ENCODE data around the gene SLAMF6.
A peak's percentile ranks its signal among the peaks of the same experiment; 100 is the strongest.
"Not testable (repeated sequence)": the region's sequence is repeated elsewhere in the genome, so short reads cannot be mapped to it uniquely, and the experiment has no call there.

SLAMF6 gene

DNA sequence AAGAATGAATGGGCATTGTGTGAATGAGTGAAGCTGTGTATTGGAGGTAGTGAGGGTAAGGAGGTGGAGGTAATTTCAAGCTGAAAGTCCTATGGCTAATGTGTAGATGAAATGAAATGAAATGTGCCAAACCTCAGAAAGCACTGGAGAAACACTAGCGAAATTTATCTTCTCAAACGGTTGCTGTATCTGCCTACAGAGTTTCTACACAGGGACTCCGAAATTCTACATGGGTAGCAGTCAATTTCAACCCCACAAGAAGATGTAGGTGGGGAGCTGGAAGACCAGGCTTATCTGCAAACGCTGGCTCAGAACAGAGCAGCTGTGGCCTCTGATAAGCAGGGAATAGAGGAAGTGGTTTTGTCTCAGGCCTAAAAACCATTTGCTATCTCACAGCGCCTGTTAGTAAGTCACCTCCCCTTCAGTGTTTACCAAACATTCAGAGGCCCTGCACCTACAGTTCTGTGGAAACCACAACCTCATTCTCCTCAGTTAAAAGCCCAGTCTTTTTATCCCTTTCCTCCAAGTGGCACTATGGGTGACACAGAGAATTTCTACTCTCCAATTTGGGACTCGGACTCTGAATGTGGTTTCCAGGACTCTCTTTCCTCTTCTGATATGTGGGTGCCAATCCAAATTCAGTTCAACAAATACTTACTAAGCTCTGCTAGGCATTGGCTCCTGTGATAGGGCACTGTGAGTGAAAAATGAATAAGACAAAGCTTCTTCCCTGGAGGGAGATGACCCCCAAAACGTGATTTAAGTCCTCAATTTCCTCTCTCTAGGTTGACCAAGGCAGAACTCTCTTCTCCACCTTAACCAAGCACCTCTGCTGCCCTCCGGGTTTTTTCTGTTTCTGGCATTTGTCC lies 17.2 kb upstream of the SLAMF6 start:
- peaks cover 24% of the 10 kb centered on the region for H3K4me1 ChIP-seq (ENCODE audit: control insufficient read depth, insufficient read depth, low read length)
- peak overlapping the region; percentile 48 for H3K9ac ChIP-seq (ENCODE audit: low read length)
- peak overlapping the region; percentile 6 for H3K4me3 ChIP-seq (ENCODE audit: low read length)
- H3K36me3 ChIP-seq (ENCODE audit: control insufficient read depth, insufficient read depth, low read length): no peaks in the 10 kb centered on the region
- no peaks in the 10 kb centered on the region for H3K9me3 ChIP-seq (ENCODE audit: control insufficient read depth, low read length)
- no peaks in the 10 kb centered on the region for H3K27me3 ChIP-seq (ENCODE audit: control insufficient read depth, insufficient read depth, low read length)

- no peaks in the 10 kb centered on the region for H3K9me3 ChIP-seq (ENCODE audit: control insufficient read depth, low read length)
- H3K27me3 ChIP-seq (ENCODE audit: control insufficient read depth, insufficient read depth, low read length): no peaks in the 10 kb centered on the region
- peaks cover 24% of the 10 kb centered on the region for H3K4me1 ChIP-seq (ENCODE audit: control insufficient read depth, insufficient read depth, low read length)
- peak overlapping the region; percentile 6 for H3K4me3 ChIP-seq (ENCODE audit: low read length)
- H3K9ac ChIP-seq (ENCODE audit: low read length): peak overlapping the region; percentile 48
- H3K36me3 ChIP-seq (ENCODE audit: control insufficient read depth, insufficient read depth, low read length): no peaks in the 10 kb centered on the region
These were observed 16.6 kb upstream of the SLAMF6 start for GRCh38 chr1:160539684-160539989.

DNA sequence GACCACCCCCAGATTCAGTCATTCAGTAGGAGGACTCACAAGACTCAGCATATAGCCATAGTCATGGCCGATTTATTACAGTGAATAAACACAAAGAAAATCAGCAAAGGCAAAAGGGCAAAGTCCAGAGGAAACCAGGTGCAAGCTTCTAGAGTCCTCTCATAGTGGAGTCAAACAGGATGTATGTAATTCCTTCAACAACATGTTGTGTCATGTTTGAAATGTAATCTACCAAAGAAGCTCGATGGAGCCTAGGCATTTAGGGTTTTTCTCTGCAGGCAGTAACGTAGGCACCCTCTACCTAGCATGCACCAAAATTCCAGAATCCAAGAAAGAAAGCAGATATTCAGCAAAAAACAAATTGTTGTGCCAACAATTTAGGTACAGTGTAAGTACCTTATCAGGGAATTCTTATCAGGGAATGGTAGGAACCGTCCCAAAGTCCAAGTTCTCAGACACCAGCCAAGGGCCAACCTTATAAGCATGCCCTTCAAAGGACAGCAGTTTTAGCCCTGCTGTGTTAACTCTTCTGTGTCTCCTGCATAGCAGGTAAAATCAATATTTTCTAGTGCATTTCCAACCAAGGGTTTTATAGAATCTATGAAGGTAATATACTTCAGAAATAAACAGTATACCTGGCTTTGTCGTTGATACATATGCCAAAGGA lies 16.1 kb upstream of the SLAMF6 start:
- Histone ChIP-seq H3K4me1 (ENCODE audit: control insufficient read depth, insufficient read depth, low read length) (peaks cover 24% of the 10 kb centered on the region), H3K36me3 (ENCODE audit: control insufficient read depth, insufficient read depth, low read length) (no peaks in the 10 kb centered on the region), H3K9ac (ENCODE audit: low read length) (peak overlapping the region; percentile 48), H3K9me3 (ENCODE audit: control insufficient read depth, low read length) (peaks cover under 1% of the 10 kb centered on the region), H3K27me3 (ENCODE audit: control insufficient read depth, insufficient read depth, low read length) (no peaks in the 10 kb centered on the region), H3K4me3 (ENCODE audit: low read length) (peak overlapping the region; percentile 6)

GRCh38 chr1:160537714-160538665 lies 14.9 kb upstream of the SLAMF6 start:
- Histone ChIP-seq H3K27me3 (ENCODE audit: control insufficient read depth, insufficient read depth, low read length) (no peaks in the 10 kb centered on the region), H3K4me1 (ENCODE audit: control insufficient read depth, insufficient read depth, low read length) (peaks cover 20% of the 10 kb centered on the region), H3K9ac (ENCODE audit: low read length) (peak overlapping the region; percentile 36), H3K9me3 (ENCODE audit: control insufficient read depth, low read length) (peaks cover 3% of the 10 kb centered on the region), H3K4me3 (ENCODE audit: low read length) (peak overlapping the region; percentile 6), H3K36me3 (ENCODE audit: control insufficient read depth, insufficient read depth, low read length) (no peaks in the 10 kb centered on the region)

DNA sequence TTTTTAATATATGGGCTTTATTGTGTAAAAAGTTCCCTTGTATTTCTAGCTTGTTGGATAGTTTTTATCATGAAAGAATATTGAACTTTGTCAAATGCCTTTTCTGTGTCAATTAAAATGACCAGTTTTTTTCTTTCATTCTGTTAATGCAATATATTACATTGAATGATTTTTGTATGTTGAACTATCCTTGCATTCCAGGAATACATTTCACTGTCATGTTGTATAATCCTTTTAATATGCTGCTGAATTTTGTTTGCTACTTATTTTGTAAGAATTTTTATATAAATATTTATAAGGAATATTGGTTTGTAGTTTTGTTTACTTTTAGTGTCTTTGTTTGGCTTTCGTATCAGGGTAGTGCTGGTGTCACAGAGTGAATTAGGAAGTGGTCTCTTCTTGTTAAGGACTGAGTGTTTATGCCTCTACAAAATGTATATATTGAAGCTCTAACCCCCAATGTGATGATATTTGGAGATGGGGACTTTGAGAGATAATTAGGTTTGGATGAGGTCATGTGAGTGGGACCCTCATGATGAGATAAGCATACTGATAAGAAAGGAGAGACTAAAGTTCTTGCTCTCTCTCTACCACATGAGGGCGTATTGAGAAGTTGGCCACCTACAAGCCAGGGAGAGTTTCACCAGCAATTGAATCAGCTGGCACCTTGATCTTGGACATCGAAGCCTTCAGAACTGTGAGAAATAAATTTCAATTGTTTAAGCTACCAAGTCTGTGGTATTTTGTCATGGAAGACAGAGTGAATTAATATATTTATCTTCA lies 12.0 kb upstream of the SLAMF6 start:
- Histone ChIP-seq H3K9me3 (ENCODE audit: control insufficient read depth, low read length) (peaks cover 3% of the 10 kb centered on the region), H3K27me3 (ENCODE audit: control insufficient read depth, insufficient read depth, low read length) (no peaks in the 10 kb centered on the region), H3K36me3 (ENCODE audit: control insufficient read depth, insufficient read depth, low read length) (no peaks in the 10 kb centered on the region), H3K4me3 (ENCODE audit: low read length) (no peak overlapping the region), H3K4me1 (ENCODE audit: control insufficient read depth, insufficient read depth, low read length) (no peaks in the 10 kb centered on the region), H3K9ac (ENCODE audit: low read length) (no peak overlapping the region)

DNA sequence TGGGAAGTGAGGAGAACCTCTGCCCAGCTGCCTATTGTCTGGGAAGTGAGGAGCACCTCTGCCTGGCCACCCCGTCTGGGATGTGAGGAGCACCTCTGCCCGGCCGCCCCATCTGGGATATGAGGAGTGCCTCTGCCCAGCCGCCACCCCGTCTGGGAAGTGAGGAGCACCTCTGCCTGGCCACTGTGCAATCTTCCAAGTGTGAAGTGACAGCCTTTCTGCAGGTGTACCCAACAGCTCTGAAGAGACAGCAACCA lies 9.4 kb upstream of the SLAMF6 start:
- not testable (repeated sequence) for H3K36me3 ChIP-seq (ENCODE audit: control insufficient read depth, insufficient read depth, low read length); H3K4me3 ChIP-seq (ENCODE audit: low read length); H3K9me3 ChIP-seq (ENCODE audit: control insufficient read depth, low read length); H3K9ac ChIP-seq (ENCODE audit: low read length); H3K4me1 ChIP-seq (ENCODE audit: control insufficient read depth, insufficient read depth, low read length); H3K27me3 ChIP-seq (ENCODE audit: control insufficient read depth, insufficient read depth, low read length)

- not testable (repeated sequence) for H3K27me3 ChIP-seq (ENCODE audit: control insufficient read depth, insufficient read depth, low read length); H3K9me3 ChIP-seq (ENCODE audit: control insufficient read depth, low read length); H3K4me1 ChIP-seq (ENCODE audit: control insufficient read depth, insufficient read depth, low read length); H3K9ac ChIP-seq (ENCODE audit: low read length); H3K36me3 ChIP-seq (ENCODE audit: control insufficient read depth, insufficient read depth, low read length); H3K4me3 ChIP-seq (ENCODE audit: low read length)
These were observed 8.9 kb upstream of the SLAMF6 start for GRCh38 chr1:160531809-160532556.

DNA sequence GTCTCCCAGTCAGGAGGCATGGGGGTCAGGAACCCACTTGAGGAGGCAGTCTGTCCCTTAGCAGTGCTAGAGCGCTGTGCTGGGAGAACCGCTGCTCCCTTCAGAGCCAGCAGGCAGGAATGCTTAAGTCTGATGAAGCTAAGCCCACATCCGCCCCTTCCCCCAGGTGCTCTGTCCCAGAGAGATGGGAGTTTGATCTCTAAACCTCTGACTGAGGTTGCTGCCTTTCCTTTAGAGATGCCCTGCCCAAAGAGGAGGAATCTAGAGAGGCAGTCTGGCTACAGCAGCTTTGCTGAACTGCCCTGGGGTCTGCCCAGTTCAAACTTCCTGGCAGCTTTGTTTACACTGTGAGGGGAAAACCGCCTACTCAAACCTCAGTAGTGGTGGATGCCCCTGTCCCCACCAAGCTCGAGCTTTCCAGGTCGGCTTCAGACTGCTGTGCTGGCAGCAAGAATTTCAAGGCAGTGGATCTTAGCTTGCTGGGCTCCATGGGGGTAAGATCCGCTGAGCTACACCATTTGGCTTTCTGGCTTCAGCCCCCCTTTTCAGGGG lies 6.4 kb upstream of the SLAMF6 start:
- not testable (repeated sequence) for H3K36me3 ChIP-seq (ENCODE audit: control insufficient read depth, insufficient read depth, low read length); H3K4me1 ChIP-seq (ENCODE audit: control insufficient read depth, insufficient read depth, low read length); H3K4me3 ChIP-seq (ENCODE audit: low read length); H3K9me3 ChIP-seq (ENCODE audit: control insufficient read depth, low read length); H3K27me3 ChIP-seq (ENCODE audit: control insufficient read depth, insufficient read depth, low read length); H3K9ac ChIP-seq (ENCODE audit: low read length)

DNA sequence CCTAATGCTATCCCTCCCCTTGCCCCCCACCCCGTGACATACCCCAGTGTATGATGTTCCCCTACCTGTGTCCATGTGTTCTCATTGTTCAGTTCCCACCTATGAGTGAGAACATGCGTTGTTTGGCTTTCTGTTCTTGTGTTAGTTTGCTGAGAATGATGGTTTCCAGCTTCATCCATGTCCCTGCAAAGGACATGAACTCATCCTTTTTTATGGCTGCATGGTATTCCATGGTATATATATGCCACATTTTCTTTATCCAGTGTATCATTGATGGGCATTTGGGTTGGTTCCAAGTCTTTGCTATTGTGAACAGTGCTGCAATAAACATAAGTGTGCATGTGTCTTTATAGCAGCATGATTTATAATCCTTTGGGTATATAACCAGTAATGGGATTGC lies 734 bp upstream of the SLAMF6 start:
- H3K4me3 ChIP-seq (ENCODE audit: low read length); H3K9me3 ChIP-seq (ENCODE audit: control insufficient read depth, low read length); H3K36me3 ChIP-seq (ENCODE audit: control insufficient read depth, insufficient read depth, low read length); H3K27me3 ChIP-seq (ENCODE audit: control insufficient read depth, insufficient read depth, low read length); H3K9ac ChIP-seq (ENCODE audit: low read length): not testable (repeated sequence)
- H3K4me1 ChIP-seq (ENCODE audit: control insufficient read depth, insufficient read depth, low read length): peaks cover 16% of the 10 kb centered on the region

- H3K4me3 ChIP-seq (ENCODE audit: low read length): no peak overlapping the region
- H3K9me3 ChIP-seq (ENCODE audit: control insufficient read depth, low read length): no peaks in the 10 kb centered on the region
- H3K36me3 ChIP-seq (ENCODE audit: control insufficient read depth, insufficient read depth, low read length): no peaks in the 10 kb centered on the region
- H3K4me1 ChIP-seq (ENCODE audit: control insufficient read depth, insufficient read depth, low read length): peaks cover 16% of the 10 kb centered on the region
- no peaks in the 10 kb centered on the region for H3K27me3 ChIP-seq (ENCODE audit: control insufficient read depth, insufficient read depth, low read length)
- H3K9ac ChIP-seq (ENCODE audit: low read length): no peak overlapping the region
These were observed 919 bp downstream of the SLAMF6 start for GRCh38 chr1:160522136-160522535.

DNA sequence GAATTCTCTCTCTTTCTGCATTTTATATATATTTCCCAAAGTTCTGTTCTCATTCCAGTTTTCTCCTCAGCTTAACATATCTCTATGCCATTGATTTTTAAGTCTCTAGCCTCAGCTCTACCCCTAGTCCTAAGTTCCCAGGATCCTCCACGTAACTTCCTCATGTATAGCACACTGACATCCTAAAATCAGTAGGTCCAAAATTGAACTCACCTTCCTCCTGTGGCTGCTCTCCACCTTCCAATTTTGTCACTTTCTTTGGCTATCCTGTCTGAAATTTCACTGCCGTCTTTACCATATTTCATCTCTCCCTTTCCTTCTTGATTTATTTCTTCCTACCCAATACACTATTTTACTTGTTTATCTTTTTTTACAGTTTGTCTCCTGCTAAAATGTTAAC lies 1.5 kb downstream of the SLAMF6 start:
- Histone ChIP-seq H3K9ac (ENCODE audit: low read length) (no peak overlapping the region), H3K9me3 (ENCODE audit: control insufficient read depth, low read length) (no peaks in the 10 kb centered on the region), H3K4me1 (ENCODE audit: control insufficient read depth, insufficient read depth, low read length) (peaks cover 16% of the 10 kb centered on the region), H3K4me3 (ENCODE audit: low read length) (no peak overlapping the region), H3K36me3 (ENCODE audit: control insufficient read depth, insufficient read depth, low read length) (no peaks in the 10 kb centered on the region), H3K27me3 (ENCODE audit: control insufficient read depth, insufficient read depth, low read length) (no peaks in the 10 kb centered on the region)

All from mucosa of stomach (tissue), 1 donor.